Type B pancreatic cell (in vitro differentiated cells): Measurements from ENCODE around the gene SMG6. TPM values are rescaled to one million over a fixed set of nuclear protein-coding genes. Genes with fewer than 3 reads are reported as not detected.

ENCODE experiments used
- DNase-seq: peaks from one replicate; pipeline ENCODE4 v3.0.0; 2021; ENCODE audit warnings: mixed read lengths; ENCODE audit not compliant: unreplicated experiment; ENCODE audit errors: extremely low spot score
- H3K27ac Mint-ChIP-seq: 2 replicates; pipeline ENCODE4 v1.8.0; 2021; ENCODE audit warnings: mild to moderate bottlenecking, mixed read lengths
- H3K27me3 Mint-ChIP-seq: 2 replicates; pipeline ENCODE4 v1.8.0; 2021; ENCODE audit warnings: mixed read lengths
- H3K36me3 Mint-ChIP-seq: 2 replicates; pipeline ENCODE4 v1.8.0; 2021; ENCODE audit warnings: mixed read lengths
- H3K4me1 Mint-ChIP-seq: one replicate; pipeline ENCODE4 v1.8.0; 2021; ENCODE audit warnings: mixed read lengths; ENCODE audit not compliant: unreplicated experiment
- H3K4me3 Mint-ChIP-seq: 2 replicates; pipeline ENCODE4 v1.8.0; 2021; ENCODE audit warnings: mild to moderate bottlenecking, mixed read lengths
- H3K9me3 Mint-ChIP-seq: 2 replicates; pipeline ENCODE4 v1.8.0; 2021; ENCODE audit warnings: mixed read lengths
- total RNA-seq: library from RNA; stranded (reverse); gene quantifications from 2 replicates; pipeline ENCODE4 v1.2.1, GENCODE V29; 2021; ENCODE audit warnings: low replicate concordance
- TF ChIP-seq, protein P1 (sequence below): fragments of 200-600 bp; sonication (generic); conservative IDR thresholded peaks from 2 replicates; pipeline ENCODE4 v1.5.0; 2021; ENCODE audit warnings: antibody characterized with exemption, mild to moderate bottlenecking

SMG6 gene
- total RNA-seq, 1 donor from 2014 or later = 39.0 TPM

GRCh38 chr17:2253768-2254406 is 49.7 kb downstream of the SMG6 start:
- Mint-ChIP-seq H3K9me3 (no peaks in the 10 kb centered on the region), H3K4me3 (no peak overlapping the region), H3K36me3 (peaks cover 37% of the 10 kb centered on the region), H3K27ac (no peak overlapping the region), H3K4me1 (no peaks in the 10 kb centered on the region), H3K27me3 (no peaks in the 10 kb centered on the region)
- DNase-seq = no peak
- TF ChIP-seq, protein P1, sequence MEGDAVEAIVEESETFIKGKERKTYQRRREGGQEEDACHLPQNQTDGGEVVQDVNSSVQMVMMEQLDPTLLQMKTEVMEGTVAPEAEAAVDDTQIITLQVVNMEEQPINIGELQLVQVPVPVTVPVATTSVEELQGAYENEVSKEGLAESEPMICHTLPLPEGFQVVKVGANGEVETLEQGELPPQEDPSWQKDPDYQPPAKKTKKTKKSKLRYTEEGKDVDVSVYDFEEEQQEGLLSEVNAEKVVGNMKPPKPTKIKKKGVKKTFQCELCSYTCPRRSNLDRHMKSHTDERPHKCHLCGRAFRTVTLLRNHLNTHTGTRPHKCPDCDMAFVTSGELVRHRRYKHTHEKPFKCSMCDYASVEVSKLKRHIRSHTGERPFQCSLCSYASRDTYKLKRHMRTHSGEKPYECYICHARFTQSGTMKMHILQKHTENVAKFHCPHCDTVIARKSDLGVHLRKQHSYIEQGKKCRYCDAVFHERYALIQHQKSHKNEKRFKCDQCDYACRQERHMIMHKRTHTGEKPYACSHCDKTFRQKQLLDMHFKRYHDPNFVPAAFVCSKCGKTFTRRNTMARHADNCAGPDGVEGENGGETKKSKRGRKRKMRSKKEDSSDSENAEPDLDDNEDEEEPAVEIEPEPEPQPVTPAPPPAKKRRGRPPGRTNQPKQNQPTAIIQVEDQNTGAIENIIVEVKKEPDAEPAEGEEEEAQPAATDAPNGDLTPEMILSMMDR = no peak

DNA sequence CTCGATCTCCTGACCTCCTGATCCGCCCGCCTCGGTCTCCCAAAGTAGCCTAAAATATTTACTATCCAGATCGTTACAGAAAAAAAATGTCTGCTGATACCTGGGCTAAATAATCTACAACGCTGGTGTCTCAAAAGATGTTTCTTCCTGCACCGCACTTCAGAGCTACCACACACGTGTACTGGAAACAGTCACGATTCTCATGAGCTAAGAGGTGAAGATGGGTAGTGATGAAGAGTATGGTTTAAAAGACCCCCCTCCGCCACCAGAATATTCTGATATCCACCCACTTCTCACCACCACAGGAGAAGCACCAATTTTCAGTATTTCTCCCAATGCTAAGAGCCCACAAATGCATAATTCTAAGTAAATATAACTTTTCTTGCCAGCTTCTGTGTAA is 50.2 kb downstream of the SMG6 start:
- TF ChIP-seq, protein P1 = no peak
- H3K36me3 Mint-ChIP-seq = peaks cover 41% of the 10 kb centered on the region
- no peak overlapping the region for H3K4me3 Mint-ChIP-seq
- no peaks in the 10 kb centered on the region for H3K27me3 Mint-ChIP-seq
- H3K9me3 Mint-ChIP-seq = no peaks in the 10 kb centered on the region
- DNase-seq = no peak
- no peak overlapping the region for H3K27ac Mint-ChIP-seq
- H3K4me1 Mint-ChIP-seq = no peaks in the 10 kb centered on the region

DNA sequence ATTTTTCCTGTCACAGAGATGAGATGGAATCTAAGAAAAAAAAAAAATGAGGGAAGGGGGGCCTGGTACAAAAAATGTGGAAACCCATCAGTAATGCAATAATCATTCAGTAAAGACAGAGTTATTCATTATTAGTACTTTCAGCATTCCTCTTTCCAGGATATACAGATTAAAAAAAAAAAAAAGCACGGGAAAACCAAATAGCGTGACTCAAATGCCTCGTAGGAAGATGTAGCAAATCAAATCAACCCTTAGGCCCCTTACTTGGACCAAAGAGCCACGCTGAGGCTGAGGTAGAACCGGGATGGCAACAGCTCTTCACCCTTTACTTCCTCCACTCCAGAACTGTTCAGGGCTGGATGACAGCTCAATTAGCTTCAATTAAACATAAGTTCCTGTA is 52.5 kb downstream of the SMG6 start:
- no peak overlapping the region for H3K4me3 Mint-ChIP-seq
- H3K9me3 Mint-ChIP-seq = no peaks in the 10 kb centered on the region
- no peak for DNase-seq
- H3K27me3 Mint-ChIP-seq = no peaks in the 10 kb centered on the region
- H3K4me1 Mint-ChIP-seq = no peaks in the 10 kb centered on the region
- H3K36me3 Mint-ChIP-seq = peaks cover 41% of the 10 kb centered on the region
- H3K27ac Mint-ChIP-seq = no peak overlapping the region
- TF ChIP-seq, protein P1 = no peak

GRCh38 chr17:2250140-2251095 is 53.2 kb downstream of the SMG6 start:
- TF ChIP-seq, protein P1 = no peak
- Mint-ChIP-seq H3K9me3 (no peaks in the 10 kb centered on the region), H3K27me3 (no peaks in the 10 kb centered on the region), H3K4me3 (no peak overlapping the region), H3K27ac (no peak overlapping the region), H3K4me1 (no peaks in the 10 kb centered on the region), H3K36me3 (peaks cover 37% of the 10 kb centered on the region)
- DNase-seq = no peak

DNA sequence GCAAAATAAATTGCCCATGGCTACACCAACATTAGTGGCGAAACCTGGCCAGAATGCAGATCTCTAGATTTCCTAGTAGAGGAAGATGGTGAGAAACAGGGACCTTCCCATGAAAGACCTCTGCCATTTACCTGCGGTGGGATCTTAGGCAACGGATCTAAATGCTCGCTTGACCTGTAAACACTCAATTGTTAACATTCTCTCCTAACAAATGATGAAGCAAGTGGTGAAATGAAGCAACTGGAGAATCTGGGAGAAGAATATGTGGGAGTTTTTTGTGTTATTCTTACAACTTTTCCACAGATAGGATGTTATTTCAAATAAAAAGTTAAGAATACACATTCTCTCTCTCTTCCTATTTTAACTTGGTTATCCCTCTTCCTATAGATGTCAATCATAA is 56.6 kb downstream of the SMG6 start:
- DNase-seq = no peak
- H3K36me3 Mint-ChIP-seq = peaks cover 33% of the 10 kb centered on the region
- H3K9me3 Mint-ChIP-seq = no peaks in the 10 kb centered on the region
- H3K27ac Mint-ChIP-seq = no peak overlapping the region
- no peaks in the 10 kb centered on the region for H3K27me3 Mint-ChIP-seq
- TF ChIP-seq, protein P1 = no peak
- no peak overlapping the region for H3K4me3 Mint-ChIP-seq
- H3K4me1 Mint-ChIP-seq = peaks cover 6% of the 10 kb centered on the region
